HFFc6 (cell line): Measurements from ENCODE around the gene CCSAP. TPM values are rescaled to one million over a fixed set of nuclear protein-coding genes. Genes with fewer than 3 reads are reported as not detected.

Experiments used
- DNase-seq: peaks from one replicate; pipeline ENCODE4 v3.0.0-alpha.2; 2018
- H3K27ac Mint-ChIP-seq: 2 replicates; pipeline ENCODE4 v1.8.0; 2020; ENCODE audit warnings: mild to moderate bottlenecking, mixed read lengths
- H3K27me3 Mint-ChIP-seq: 2 replicates; pipeline ENCODE4 v1.8.0; 2021; ENCODE audit warnings: mild to moderate bottlenecking, moderate library complexity, mixed read lengths; ENCODE audit not compliant: insufficient read depth
- H3K36me3 Mint-ChIP-seq: 2 replicates; pipeline ENCODE4 v1.8.0; 2021; ENCODE audit warnings: low read depth, mixed read lengths
- H3K4me1 Mint-ChIP-seq: 2 replicates; pipeline ENCODE4 v1.8.0; 2020; ENCODE audit warnings: low read depth, mixed read lengths
- H3K4me3 Mint-ChIP-seq: 2 replicates; pipeline ENCODE4 v1.8.0; 2020; ENCODE audit warnings: mild to moderate bottlenecking, moderate library complexity, mixed read lengths
- H3K9me3 Mint-ChIP-seq: 2 replicates; pipeline ENCODE4 v1.8.0; 2020; ENCODE audit warnings: mild to moderate bottlenecking, mixed read lengths
- total RNA-seq, 6 experiments: library from RNA; stranded (reverse); fragmentation: NEBNext Ultra II Directional; extraction: Animal tissue kit (Norgen Biotek cat#: 25700); gene quantifications; 2 replicates in 1 of 6; 3 replicates in 5 of 6; pipeline ENCODE4 v1.2.3, GENCODE V29; 2021
- TF ChIP-seq, protein P1 (sequence below): fragments of 200-600 bp; sonication (generic); IDR thresholded peaks from 2 replicates; pipeline ENCODE4 v1.5.0; 2021; ENCODE audit warnings: antibody characterized with exemption, mild to moderate bottlenecking

CCSAP gene
- total RNA-seq, 6 experiments from 2014 or later: 4.6 to 6.4 (median 5.7) TPM

DNA sequence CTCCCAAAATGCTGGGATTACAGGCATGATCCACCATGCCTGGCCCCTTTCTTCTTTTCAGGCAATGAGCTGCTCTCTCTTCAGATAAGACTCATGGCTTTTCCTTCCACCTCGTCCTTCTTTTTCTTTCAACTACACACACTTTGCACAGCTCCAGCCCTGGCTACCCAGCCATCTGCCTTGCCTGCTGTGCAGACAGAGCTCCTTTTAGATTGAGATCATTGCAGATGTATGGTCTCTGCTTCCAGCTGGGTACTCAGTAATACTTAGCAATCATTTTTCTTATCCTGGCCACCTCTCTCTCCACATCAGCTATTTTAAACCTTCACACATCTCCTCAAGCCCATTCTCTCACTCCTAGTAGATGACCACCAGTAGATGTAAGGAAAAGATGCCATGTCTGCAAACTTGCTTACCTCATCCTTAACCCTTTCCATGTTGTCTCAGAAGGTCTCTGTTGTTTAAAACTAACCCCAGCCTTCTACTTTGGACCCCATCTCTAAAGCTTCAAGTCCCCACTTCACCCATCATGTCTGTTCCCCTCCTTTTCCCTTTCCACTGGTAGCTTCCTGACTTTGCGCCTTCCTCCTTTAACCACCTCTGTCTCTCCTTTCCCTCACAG is 64.6 kb downstream of the CCSAP start:
- no peaks in the 10 kb centered on the region for H3K27me3 Mint-ChIP-seq
- DNase-seq: no peak
- TF ChIP-seq, protein P1, sequence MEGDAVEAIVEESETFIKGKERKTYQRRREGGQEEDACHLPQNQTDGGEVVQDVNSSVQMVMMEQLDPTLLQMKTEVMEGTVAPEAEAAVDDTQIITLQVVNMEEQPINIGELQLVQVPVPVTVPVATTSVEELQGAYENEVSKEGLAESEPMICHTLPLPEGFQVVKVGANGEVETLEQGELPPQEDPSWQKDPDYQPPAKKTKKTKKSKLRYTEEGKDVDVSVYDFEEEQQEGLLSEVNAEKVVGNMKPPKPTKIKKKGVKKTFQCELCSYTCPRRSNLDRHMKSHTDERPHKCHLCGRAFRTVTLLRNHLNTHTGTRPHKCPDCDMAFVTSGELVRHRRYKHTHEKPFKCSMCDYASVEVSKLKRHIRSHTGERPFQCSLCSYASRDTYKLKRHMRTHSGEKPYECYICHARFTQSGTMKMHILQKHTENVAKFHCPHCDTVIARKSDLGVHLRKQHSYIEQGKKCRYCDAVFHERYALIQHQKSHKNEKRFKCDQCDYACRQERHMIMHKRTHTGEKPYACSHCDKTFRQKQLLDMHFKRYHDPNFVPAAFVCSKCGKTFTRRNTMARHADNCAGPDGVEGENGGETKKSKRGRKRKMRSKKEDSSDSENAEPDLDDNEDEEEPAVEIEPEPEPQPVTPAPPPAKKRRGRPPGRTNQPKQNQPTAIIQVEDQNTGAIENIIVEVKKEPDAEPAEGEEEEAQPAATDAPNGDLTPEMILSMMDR: no peak
- no peak overlapping the region for H3K4me3 Mint-ChIP-seq
- H3K4me1 Mint-ChIP-seq: peaks cover 36% of the 10 kb centered on the region
- peaks cover 9% of the 10 kb centered on the region; the same call in 1 of the 2 replicates for H3K36me3 Mint-ChIP-seq
- H3K27ac Mint-ChIP-seq: no peak overlapping the region
- no peaks in the 10 kb centered on the region for H3K9me3 Mint-ChIP-seq

DNA sequence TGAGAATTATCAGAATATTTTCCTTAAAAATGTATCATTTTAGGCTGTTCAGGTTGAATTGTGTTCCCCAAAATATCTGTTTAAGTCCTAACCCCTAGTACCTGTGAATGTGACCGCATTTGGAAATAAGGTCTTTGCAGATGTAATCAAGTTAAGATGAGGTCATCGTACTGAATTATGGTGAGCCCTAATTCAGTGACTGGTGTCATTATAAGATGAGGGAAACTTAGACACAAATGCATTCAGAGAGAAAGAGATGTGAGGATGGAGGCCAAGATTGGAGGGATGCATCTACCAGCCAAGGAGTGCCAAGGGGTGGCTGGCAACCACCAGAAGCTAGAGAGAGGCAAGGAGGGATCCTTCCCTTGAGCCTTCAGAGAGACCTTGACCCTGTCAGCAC is 67.8 kb downstream of the CCSAP start:
- no peak for DNase-seq
- H3K9me3 Mint-ChIP-seq: no peaks in the 10 kb centered on the region
- TF ChIP-seq, protein P1: no peak
- 0 out of 2 replicates have a peak, but pooled peaks cover 4% of the 10 kb centered on the region for H3K36me3 Mint-ChIP-seq
- H3K4me1 Mint-ChIP-seq: peaks cover 22% of the 10 kb centered on the region
- H3K27me3 Mint-ChIP-seq: peaks cover 2% of the 10 kb centered on the region
- H3K4me3 Mint-ChIP-seq: no peak overlapping the region
- H3K27ac Mint-ChIP-seq: no peak overlapping the region

DNA sequence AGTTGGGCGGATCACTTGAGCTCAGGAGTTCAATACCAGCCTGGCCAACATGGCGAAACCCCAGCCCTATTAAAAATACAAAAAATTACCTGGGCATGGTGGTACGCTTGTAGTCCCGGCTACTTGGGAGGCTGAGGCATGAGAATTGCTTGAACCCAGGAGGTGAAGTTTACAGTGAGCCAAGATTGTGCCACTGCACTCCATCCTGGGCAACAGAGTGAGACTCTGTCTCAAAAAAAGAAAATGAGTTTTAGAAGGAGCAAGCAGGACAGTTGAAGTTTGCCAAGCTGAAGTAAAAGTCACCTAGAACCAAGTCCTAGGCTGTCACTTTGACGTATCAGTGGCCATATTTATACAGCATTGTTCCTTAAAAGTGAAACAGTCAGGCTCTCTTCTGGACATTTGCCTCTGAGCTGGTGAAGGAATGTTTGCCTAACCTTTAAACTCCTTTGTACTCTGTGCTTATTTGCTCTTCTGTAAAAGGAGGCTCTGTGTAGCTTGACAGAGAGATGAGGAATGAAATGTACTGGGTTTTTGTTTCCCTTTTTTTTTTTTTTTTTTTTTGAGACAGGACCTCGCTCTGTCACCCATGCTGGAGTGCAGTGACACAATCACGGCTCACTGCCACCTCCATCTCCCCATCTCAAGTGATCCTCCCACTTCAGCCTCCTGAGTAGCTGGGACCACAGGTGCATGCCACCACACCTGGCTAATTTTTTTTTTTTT is 69.2 kb downstream of the CCSAP start:
- Mint-ChIP-seq H3K36me3 (0 out of 2 replicates have a peak, but pooled peaks cover 4% of the 10 kb centered on the region), H3K9me3 (no peaks in the 10 kb centered on the region), H3K27me3 (peaks cover 2% of the 10 kb centered on the region), H3K4me1 (peaks cover 20% of the 10 kb centered on the region), H3K4me3 (no peak overlapping the region), H3K27ac (no peak overlapping the region)
- DNase-seq: no peak
- TF ChIP-seq, protein P1: no peak

DNA sequence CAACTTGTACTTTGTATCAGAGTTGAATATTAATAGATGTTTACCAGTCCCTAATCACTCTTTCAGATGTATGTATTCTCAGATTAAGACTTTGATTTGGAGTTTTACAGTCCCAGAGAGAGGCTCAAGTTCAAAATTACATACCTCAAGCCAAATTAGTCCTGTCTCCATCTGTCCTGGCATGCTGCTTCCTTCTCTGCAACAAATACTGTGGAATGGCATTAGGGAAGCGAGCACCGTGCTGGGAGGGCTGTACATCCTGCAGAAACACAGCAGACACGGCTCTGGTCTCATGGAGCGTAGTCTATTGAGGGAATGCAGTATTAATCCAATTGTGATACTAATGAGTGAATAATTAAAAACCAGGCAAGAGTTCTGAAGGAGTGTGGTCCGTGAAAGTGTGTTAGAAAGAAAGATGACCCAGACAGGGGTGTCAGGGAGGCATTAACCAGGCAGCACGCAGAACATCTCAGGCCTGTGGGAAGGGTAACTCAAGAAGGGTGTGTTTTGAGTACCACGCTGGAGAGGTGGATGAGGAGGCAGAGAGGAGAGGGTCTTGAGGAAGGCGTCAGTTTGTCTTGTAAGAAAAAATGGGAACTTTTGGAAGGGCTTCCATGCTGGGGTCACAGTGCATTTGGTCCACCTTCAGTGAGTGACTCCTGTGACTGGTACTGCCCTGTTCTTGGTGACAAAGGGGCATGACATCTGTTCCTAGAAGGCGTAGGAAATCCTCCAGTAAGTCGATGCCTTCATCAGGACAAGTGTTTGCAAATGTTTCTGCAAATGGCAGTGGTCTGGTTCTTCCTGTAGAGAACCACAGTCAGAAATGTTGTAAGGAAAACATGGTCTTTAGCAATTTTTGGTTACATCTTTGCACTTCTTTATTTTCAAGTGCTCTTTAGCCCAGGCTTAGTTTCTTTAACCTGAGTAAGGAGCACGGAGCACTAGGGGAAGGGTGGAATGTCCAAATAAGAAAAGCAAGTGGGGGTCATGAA is 70.4 kb downstream of the CCSAP start:
- TF ChIP-seq, protein P1: no peak

DNA sequence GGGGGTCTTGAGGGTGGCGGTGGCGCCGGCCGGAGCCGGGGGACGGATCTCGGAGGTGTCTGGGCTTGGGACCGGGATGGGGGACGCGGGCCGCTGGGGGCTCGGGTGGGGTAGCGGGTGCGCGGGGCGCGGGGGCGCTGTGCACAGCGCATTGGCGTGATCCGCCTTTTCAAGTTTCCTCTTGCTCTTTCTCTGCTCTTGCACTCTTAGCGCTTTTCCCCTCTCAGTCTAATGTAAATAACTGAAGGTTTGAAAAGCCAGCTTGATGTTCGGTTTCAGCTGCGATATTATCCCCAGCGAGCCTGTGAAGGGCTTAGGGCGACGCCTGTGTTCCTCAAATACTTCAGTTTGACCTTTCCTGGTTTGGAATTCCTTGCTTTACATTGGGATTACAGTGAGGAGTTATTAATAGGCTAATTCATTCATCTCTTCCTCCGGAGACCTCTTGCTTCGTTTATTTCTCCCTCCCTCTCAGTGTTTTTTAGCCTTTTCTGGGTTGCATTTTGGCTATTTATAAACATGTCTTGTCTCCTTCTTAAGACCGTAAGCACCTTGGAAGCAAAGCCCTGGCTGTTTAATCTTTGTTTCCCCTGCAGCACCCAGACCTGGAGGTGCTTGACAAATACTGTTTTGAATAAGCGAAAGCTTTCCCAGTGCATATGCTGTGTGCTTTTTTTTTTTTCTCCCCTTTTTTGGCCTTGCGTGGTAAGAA is 71.2 kb downstream of the CCSAP start:
- TF ChIP-seq, protein P1: peak; percentile 59
- H3K4me1 Mint-ChIP-seq: peaks cover 24% of the 10 kb centered on the region
- 0 out of 2 replicates have a peak, but pooled peaks cover 4% of the 10 kb centered on the region for H3K36me3 Mint-ChIP-seq
- no peak for DNase-seq
- peak overlapping the region; percentile 87 for H3K27ac Mint-ChIP-seq
- H3K9me3 Mint-ChIP-seq: no peaks in the 10 kb centered on the region
- peaks cover 2% of the 10 kb centered on the region for H3K27me3 Mint-ChIP-seq
- peak overlapping the region; percentile 97 for H3K4me3 Mint-ChIP-seq

More for the DNA sequence above, 70.4 kb downstream of the CCSAP start:
- peaks cover 24% of the 10 kb centered on the region for H3K4me1 Mint-ChIP-seq
- DNase-seq: no peak
- peaks cover 2% of the 10 kb centered on the region for H3K27me3 Mint-ChIP-seq
- H3K9me3 Mint-ChIP-seq: no peaks in the 10 kb centered on the region
- H3K4me3 Mint-ChIP-seq: peak overlapping the region; percentile 97
- H3K27ac Mint-ChIP-seq: peak overlapping the region; percentile 87
- 0 out of 2 replicates have a peak, but pooled peaks cover 4% of the 10 kb centered on the region for H3K36me3 Mint-ChIP-seq
